GM18861 (cell line): ENCODE results near the gene PEX3.
A peak's percentile ranks its signal among the peaks of the same experiment; 100 is the strongest.

Source experiments
- ATAC-seq: cut with Tn5 transposase; IDR thresholded peaks from one replicate; pipeline ENCODE4 v1.9.1; 2021; ENCODE audit not compliant: unreplicated experiment

Gene PEX3

GRCh38 chr6:143536866-143537691, 86.5 kb downstream of the PEX3 start:
- peak; percentile 53 for ATAC-seq

DNA sequence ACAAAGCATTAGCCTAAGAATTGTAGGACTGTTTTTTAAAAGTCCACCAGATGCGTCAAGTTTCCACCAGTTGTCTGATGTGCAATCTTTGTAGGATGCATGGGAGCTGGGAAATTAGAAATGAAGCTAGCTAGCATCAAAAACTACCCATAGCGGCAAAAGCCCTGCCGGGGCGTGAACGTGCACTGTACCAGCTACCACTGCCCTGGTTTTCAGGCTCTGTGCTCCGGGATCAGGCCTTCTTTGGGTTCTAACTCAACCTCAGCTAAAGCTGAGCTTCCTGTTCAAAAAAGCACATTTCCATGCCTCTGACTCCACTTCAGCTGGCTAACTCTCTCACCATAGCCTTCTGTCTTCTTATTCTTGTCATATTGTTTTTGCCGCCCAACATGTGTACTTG, 87.8 kb downstream of the PEX3 start:
- ATAC-seq = no peak

- ATAC-seq = no peak
These were observed 88.5 kb downstream of the PEX3 start for GRCh38 chr6:143539106-143539505.

- no peak for ATAC-seq
These were observed 89.1 kb downstream of the PEX3 start for GRCh38 chr6:143539734-143540133.

- ATAC-seq = no peak
These were observed 89.6 kb downstream of the PEX3 start for GRCh38 chr6:143540192-143540591.
